Smooth muscle cell (in vitro differentiated cells): ENCODE measurements around the gene RASSF4. TPM values are rescaled to one million over a fixed set of nuclear protein-coding genes. Genes with fewer than 3 reads are reported as not detected.

Experiments used
- DNase-seq: peaks from one replicate; lab custom pipeline; 2025; ENCODE audit not compliant: unreplicated experiment; lab: John Stamatoyannopoulos, UW
- H2AFZ ChIP-seq: fragments of 200-600 bp; sonication (generic); 2 replicates; pipeline ENCODE4 v1.6.0; 2016; ENCODE audit warnings: antibody characterized with exemption, low read depth, mild to moderate bottlenecking
- H3F3A ChIP-seq: fragments of 200-600 bp; sonication (generic); 2 replicates; pipeline ENCODE4 v1.6.0; 2017; ENCODE audit warnings: antibody characterized with exemption, low read depth
- H3K27ac ChIP-seq: fragments of 200-600 bp; sonication (generic); 2 replicates; pipeline ENCODE4 v1.5.1; 2016; ENCODE audit warnings: low read depth, mild to moderate bottlenecking
- H3K27me3 ChIP-seq: fragments of 200-600 bp; sonication (generic); 2 replicates; pipeline ENCODE4 v1.6.1; 2016; ENCODE audit warnings: low read depth, mild to moderate bottlenecking
- H3K36me3 ChIP-seq: fragments of 200-600 bp; sonication (generic); 2 replicates; pipeline ENCODE4 v1.5.1; 2016; ENCODE audit warnings: low read depth
- H3K4me1 ChIP-seq: fragments of 200-600 bp; sonication (generic); 2 replicates; pipeline ENCODE4 v1.5.1; 2016; ENCODE audit warnings: low read depth
- H3K4me2 ChIP-seq: fragments of 200-600 bp; sonication (generic); 2 replicates; pipeline ENCODE4 v1.6.0; 2016; ENCODE audit warnings: mild to moderate bottlenecking
- H3K4me3 ChIP-seq: fragments of 200-600 bp; sonication (generic); 2 replicates; pipeline ENCODE4 v1.5.1; 2016; ENCODE audit warnings: mild to moderate bottlenecking
- H3K79me2 ChIP-seq: fragments of 200-600 bp; sonication (generic); 2 replicates; pipeline ENCODE4 v1.6.0; 2016; ENCODE audit warnings: low read depth, mild to moderate bottlenecking
- H3K9ac ChIP-seq: fragments of 200-600 bp; sonication (generic); 2 replicates; pipeline ENCODE4 v1.6.0; 2016; ENCODE audit warnings: low read depth
- H3K9me3 ChIP-seq: fragments of 200-600 bp; sonication (generic); replicated peaks from 2 replicates; pipeline ENCODE4 v1.5.1; 2016; ENCODE audit warnings: low read depth
- H4K20me1 ChIP-seq: fragments of 200-600 bp; sonication (generic); 2 replicates; pipeline ENCODE4 v1.6.0; 2016; ENCODE audit warnings: low read depth
- CTCF ChIP-seq: fragments of 200-600 bp; sonication (generic); IDR thresholded peaks from 2 replicates; pipeline ENCODE4 v1.5.1; 2017; ENCODE audit warnings: borderline replicate concordance, mild to moderate bottlenecking, antibody characterized with exemption; ENCODE audit not compliant: insufficient read depth, poor library complexity, severe bottlenecking
- WGBS: methylation state at CpG from one replicate; pipeline ENCODE4 v1.1.7; 2016; ENCODE audit warnings: low lambda C conversion rate; 5-methylcytosine and 5-hydroxymethylcytosine counted together
- polyA plus RNA-seq: library from polyadenylated mRNA; unstranded; fragments of >200 nt; fragmentation: Nextera tagmentation; extraction: Ambion mirVana; gene quantifications from 2 replicates; pipeline ENCODE4 v1.2.1, GENCODE V29; 2016
- total RNA-seq: library from RNA; depleted of rRNA; stranded (reverse); fragments of >200 nt; gene quantifications from 2 replicates; pipeline ENCODE4 v1.2.3, GENCODE V29; 2014

Gene RASSF4
- total and polyA plus RNA-seq, 2 experiments from 2014 or later: 8.3 to 14.8 TPM

- Histone ChIP-seq H3K27me3 (no peaks in the 10 kb centered on the region), H3K9me3 (no peaks in the 10 kb centered on the region), H3K4me1 (no peaks in the 10 kb centered on the region), H3K4me3 (no peak overlapping the region), H3K9ac (no peak overlapping the region), H2AFZ (no peak overlapping the region), H3F3A (no peaks in the 10 kb centered on the region), H3K79me2 (no peaks in the 10 kb centered on the region), H3K36me3 (no peaks in the 10 kb centered on the region), H3K27ac (no peak overlapping the region), H4K20me1 (no peaks in the 10 kb centered on the region), H3K4me2 (no peak overlapping the region)
- no peak for TF ChIP-seq CTCF
- 85% methylated on average over 8 of the region's 8 CpGs for WGBS
- no peak for DNase-seq
Measured at GRCh38 chr10:44929356-44930255, 30.0 kb upstream of the RASSF4 start.

GRCh38 chr10:44930904-44931620 is 28.5 kb upstream of the RASSF4 start:
- Histone ChIP-seq H3K27ac (no peak overlapping the region), H3K4me2 (no peak overlapping the region), H3K9me3 (no peaks in the 10 kb centered on the region), H3K4me1 (no peaks in the 10 kb centered on the region), H3K4me3 (no peak overlapping the region), H3F3A (no peaks in the 10 kb centered on the region), H3K9ac (no peak overlapping the region), H3K79me2 (no peaks in the 10 kb centered on the region), H2AFZ (no peak overlapping the region), H3K36me3 (no peaks in the 10 kb centered on the region), H4K20me1 (no peaks in the 10 kb centered on the region), H3K27me3 (no peaks in the 10 kb centered on the region)
- DNase-seq: no peak
- WGBS: 94% methylated on average over 4 of the region's 4 CpGs
- TF ChIP-seq CTCF: no peak

- Histone ChIP-seq H3K27ac (no peak overlapping the region), H3K9me3 (no peaks in the 10 kb centered on the region), H3K9ac (no peak overlapping the region), H3K27me3 (no peaks in the 10 kb centered on the region), H3K79me2 (no peaks in the 10 kb centered on the region), H3F3A (no peaks in the 10 kb centered on the region), H3K4me2 (no peak overlapping the region), H3K36me3 (no peaks in the 10 kb centered on the region), H3K4me1 (no peaks in the 10 kb centered on the region), H3K4me3 (no peak overlapping the region), H2AFZ (no peak overlapping the region), H4K20me1 (no peaks in the 10 kb centered on the region)
- no peak for TF ChIP-seq CTCF
- DNase-seq: no peak
- 90% methylated on average over 10 of the region's 10 CpGs for WGBS
Measured at GRCh38 chr10:44931621-44932516, 27.7 kb upstream of the RASSF4 start.
